Vagina (tissue), 2 donors: ENCODE data around the gene LAG3. TPM values are rescaled to one million over a fixed set of nuclear protein-coding genes. Genes with fewer than 3 reads are reported as not detected.

Experiments
- DNase-seq, 2 donors: peaks; one replicate each; pipeline ENCODE4 v3.0.0-alpha.2; 2017; ENCODE audit errors: extremely low spot score in 2 of 2
- H3K27ac ChIP-seq: fragments of 200-600 bp; sonication (generic); one replicate; pipeline ENCODE4 v1.5.1; 2019
- H3K27me3 ChIP-seq: fragments of 200-600 bp; sonication (generic); one replicate; pipeline ENCODE4 v1.5.1; 2019
- H3K36me3 ChIP-seq, 2 donors: fragments of 200-600 bp; sonication (generic); one replicate each; pipeline ENCODE4 v1.5.1; 2017 to 2019
- H3K4me1 ChIP-seq: fragments of 200-600 bp; sonication (generic); one replicate; pipeline ENCODE4 v1.5.1; 2019
- H3K4me3 ChIP-seq, 2 donors: fragments of 200-600 bp; sonication (generic); 1 replicate in 1 of 2; 2 replicates in 1 of 2; pipeline ENCODE4 v1.5.1; 2016 to 2019
- H3K9me3 ChIP-seq: fragments of 200-600 bp; sonication (generic); one replicate; pipeline ENCODE4 v1.5.1; 2019
- POLR2A ChIP-seq, 2 donors: fragments of 450-650 bp; IDR thresholded peaks; one replicate each; pipeline ENCODE4 v1.6.1; 2017; ENCODE audit warnings: antibody characterized with exemption in 2 of 2, mild to moderate bottlenecking in 2 of 2, moderate library complexity in 2 of 2
- POLR2AphosphoS5 ChIP-seq, 2 donors: sonication (generic); formaldehyde crosslinking; IDR thresholded peaks; one replicate each; pipeline ENCODE4 v1.9.0; 2017; ENCODE audit warnings: antibody characterized with exemption in 2 of 2, mild to moderate bottlenecking in 2 of 2, low read depth in 1 of 2; ENCODE audit not compliant: insufficient read depth in 1 of 2
- intact Hi-C: fragments of 100-400 bp; cut with DNase I; formaldehyde crosslinking; loops from one replicate; pipeline ENCODE4 v1.15.1; 2023
- total RNA-seq: library from RNA; depleted of rRNA; stranded (reverse); fragments of >200 nt; gene quantifications from one replicate; pipeline ENCODE4 v1.2.3, GENCODE V29; 2016
- TF ChIP-seq, protein P1 (sequence below), 3 experiments: fragments of 450-650 bp in 2 of 3; fragments of 200-600 bp in 1 of 3; sonication (generic) in 1 of 3; IDR thresholded peaks; one replicate each; pipeline ENCODE4 v1.5.1; 2017 to 2019; ENCODE audit warnings: antibody characterized with exemption in 3 of 3, mild to moderate bottlenecking in 2 of 3, moderate library complexity in 2 of 3

LAG3 gene
- total RNA-seq, 1 donor from 2014 or later: 10.3 TPM

DNA sequence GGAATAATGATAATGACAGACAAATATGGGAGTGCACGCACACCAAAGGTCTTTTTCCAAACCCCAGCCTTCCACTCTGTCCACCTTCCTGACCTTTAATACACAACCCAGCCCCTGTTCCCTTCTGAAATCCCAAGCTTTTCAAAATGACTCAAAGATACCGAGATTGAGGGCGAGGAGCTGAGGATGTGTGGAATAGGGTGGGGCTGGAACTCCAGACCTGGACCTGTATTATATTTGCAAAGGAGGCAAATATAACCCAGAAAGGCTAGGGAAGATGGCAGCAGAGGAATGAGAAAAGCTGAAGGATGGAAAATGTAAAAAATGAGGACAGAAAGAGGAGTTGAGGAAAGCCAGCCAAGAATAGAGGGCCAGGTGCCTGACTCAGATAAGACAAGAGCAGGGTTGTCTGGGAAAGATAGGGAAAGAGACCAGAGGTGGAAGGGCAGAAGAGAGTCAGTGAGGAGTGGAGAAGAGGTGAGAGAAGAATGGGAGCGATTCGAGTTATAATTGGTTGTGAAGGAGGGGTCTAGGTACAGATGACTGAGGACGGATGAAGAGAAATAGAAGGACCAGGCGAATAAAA, 7.2 kb upstream of the LAG3 start:
- Histone ChIP-seq H3K36me3 (peaks cover 0 to 9% of the 10 kb centered on the region in 2 donors), H3K27ac (peak overlapping the region; percentile 97), H3K4me3 (peak overlapping the region; percentile 75 to 98), H3K4me1 (peaks cover 55% of the 10 kb centered on the region), H3K9me3 (no peaks in the 10 kb centered on the region), H3K27me3 (no peaks in the 10 kb centered on the region)
- TF ChIP-seq POLR2AphosphoS5 (IDR thresholded peaks at IDR 0.05; ENCODE audit: insufficient read depth in 1 of 2, low read depth in 1 of 2) (no peak), POLR2A (IDR thresholded peaks at IDR 0.05) (no peak)
- TF ChIP-seq, protein P1, sequence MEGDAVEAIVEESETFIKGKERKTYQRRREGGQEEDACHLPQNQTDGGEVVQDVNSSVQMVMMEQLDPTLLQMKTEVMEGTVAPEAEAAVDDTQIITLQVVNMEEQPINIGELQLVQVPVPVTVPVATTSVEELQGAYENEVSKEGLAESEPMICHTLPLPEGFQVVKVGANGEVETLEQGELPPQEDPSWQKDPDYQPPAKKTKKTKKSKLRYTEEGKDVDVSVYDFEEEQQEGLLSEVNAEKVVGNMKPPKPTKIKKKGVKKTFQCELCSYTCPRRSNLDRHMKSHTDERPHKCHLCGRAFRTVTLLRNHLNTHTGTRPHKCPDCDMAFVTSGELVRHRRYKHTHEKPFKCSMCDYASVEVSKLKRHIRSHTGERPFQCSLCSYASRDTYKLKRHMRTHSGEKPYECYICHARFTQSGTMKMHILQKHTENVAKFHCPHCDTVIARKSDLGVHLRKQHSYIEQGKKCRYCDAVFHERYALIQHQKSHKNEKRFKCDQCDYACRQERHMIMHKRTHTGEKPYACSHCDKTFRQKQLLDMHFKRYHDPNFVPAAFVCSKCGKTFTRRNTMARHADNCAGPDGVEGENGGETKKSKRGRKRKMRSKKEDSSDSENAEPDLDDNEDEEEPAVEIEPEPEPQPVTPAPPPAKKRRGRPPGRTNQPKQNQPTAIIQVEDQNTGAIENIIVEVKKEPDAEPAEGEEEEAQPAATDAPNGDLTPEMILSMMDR (IDR thresholded peaks at IDR 0.05): no peak
- DNase-seq: no peak
- intact Hi-C loops: loop anchor here (5.0 kb wide), 1 partner anchor 62 kb away; the partner anchor contains the start of gene P3H3

DNA sequence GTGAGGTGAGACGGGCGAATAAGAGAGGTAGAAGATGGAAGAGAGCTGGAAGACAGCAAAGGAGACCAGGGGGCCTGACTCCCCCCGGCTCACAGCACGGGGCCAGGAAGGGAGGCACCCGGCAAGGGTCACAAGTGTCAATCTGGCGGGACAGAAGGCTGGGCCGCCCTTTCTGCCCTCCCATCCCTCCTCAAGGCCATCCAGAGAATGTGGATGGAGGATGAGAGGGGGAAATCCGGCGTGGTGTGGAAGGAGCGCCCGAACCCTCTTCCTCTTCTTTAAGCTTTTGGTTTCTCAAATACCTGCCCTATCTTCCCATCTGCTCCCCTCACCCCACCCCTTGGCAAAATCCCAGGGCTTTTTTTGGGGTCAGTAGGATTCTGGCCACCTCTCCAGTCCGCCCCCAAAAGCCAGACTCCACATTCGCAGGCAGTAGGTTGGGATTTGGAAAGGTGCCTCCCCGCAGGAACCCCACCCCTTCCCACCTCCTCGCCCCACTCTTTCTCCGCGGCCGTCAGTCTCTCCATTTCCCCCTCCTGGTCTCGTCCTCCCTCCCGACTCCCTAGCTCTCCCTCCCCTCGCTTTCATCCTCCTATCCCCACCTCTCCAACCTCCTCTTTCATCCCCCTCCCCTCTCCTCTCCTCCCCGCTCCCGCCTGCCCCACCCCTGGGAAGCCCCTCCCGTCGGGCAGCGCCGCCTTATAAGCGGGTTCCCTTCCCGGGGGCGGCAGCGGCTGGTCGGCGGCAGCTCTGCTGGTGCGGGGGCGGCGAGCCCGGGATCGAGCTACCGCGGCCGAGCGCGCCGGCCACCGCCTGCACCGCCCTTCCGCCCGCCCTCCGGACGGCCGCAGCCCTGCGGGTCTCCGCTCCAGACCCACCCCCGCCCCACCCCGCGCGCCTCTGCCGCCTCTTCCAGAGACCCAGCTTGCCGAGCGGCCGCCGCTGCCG, 6.4 kb upstream of the LAG3 start, which contains the start of gene PTMS:
Gene PTMS, plus strand, starts transcription at position 730 of the 948 bp plus-strand sequence. CDS start 343 bp downstream, outside the sequence.
- no peak for DNase-seq
- Histone ChIP-seq H3K36me3 (peaks cover 0 to 17% of the 10 kb centered on the region in 2 donors), H3K9me3 (no peaks in the 10 kb centered on the region), H3K27ac (peak within 1 kb of the TSS; percentile 97), H3K4me1 (peaks cover 59% of the 10 kb centered on the region), H3K27me3 (no peaks in the 10 kb centered on the region), H3K4me3 (peak within 1 kb of the TSS; percentile 75 to 98)
- TF ChIP-seq POLR2AphosphoS5 (IDR thresholded peaks at IDR 0.05; ENCODE audit: insufficient read depth in 1 of 2, low read depth in 1 of 2) (peak; percentile 25 to 85), POLR2A (IDR thresholded peaks at IDR 0.05) (peak in 1 of 2 donors; percentile 93)
- TF ChIP-seq, protein P1 (IDR thresholded peaks at IDR 0.05): no peak
- intact Hi-C loops: loop anchor here (5.0 kb wide), 1 partner anchor 61 kb away; the partner anchor contains the start of gene P3H3

DNA sequence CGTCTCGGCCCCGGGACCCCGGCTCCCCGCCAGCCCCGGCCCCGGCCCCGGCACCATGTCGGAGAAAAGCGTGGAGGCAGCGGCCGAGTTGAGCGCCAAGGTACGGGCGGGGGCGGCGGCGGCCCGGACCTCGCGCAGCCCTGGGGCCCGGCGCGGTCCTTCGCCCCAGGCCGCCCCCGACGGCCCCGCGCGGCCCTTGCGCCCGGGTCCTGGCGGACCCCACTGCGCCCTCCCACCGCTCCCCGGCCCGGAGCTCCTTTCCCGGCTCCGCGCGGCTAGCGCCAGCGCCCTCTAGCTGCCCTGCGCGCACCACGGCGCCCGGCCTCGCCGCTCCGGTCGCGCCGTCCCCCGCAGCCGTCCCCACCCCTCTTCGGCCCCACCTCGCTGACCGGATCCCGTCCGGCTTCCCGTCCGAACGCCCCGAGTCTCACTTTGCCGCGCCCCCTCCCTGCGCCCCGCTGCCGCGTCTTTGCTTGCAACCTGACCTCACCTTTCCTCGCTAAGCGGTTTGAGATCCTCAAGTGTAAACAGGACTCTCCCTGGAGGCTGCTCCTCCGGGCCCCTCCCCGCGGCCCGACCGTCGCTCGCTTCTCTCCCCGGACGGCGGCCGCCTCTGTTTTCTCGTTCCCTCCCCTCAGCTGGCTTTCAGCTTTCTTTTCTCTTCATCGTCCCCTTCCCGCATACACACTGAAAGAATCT, 5.5 kb upstream of the LAG3 start:
- intact Hi-C loops: loop anchor here (5.0 kb wide), 1 partner anchor 61 kb away; the partner anchor contains the start of gene P3H3
- no peaks in the 10 kb centered on the region for H3K9me3 ChIP-seq
- peaks cover 0 to 20% of the 10 kb centered on the region in 2 donors for H3K36me3 ChIP-seq
- H3K4me3 ChIP-seq: peak overlapping the region; percentile 75 to 98
- DNase-seq: no peak
- H3K4me1 ChIP-seq: peaks cover 68% of the 10 kb centered on the region
- no peaks in the 10 kb centered on the region for H3K27me3 ChIP-seq
- H3K27ac ChIP-seq: peak overlapping the region; percentile 97
- TF ChIP-seq POLR2AphosphoS5 (IDR thresholded peaks at IDR 0.05; ENCODE audit: insufficient read depth in 1 of 2, low read depth in 1 of 2) (peak in 1 of 2 donors; percentile 68), POLR2A (IDR thresholded peaks at IDR 0.05) (peak in 1 of 2 donors; percentile 35)
- TF ChIP-seq, protein P1 (IDR thresholded peaks at IDR 0.05): peak in 2 of 3 experiments; percentile 27 to 42

DNA sequence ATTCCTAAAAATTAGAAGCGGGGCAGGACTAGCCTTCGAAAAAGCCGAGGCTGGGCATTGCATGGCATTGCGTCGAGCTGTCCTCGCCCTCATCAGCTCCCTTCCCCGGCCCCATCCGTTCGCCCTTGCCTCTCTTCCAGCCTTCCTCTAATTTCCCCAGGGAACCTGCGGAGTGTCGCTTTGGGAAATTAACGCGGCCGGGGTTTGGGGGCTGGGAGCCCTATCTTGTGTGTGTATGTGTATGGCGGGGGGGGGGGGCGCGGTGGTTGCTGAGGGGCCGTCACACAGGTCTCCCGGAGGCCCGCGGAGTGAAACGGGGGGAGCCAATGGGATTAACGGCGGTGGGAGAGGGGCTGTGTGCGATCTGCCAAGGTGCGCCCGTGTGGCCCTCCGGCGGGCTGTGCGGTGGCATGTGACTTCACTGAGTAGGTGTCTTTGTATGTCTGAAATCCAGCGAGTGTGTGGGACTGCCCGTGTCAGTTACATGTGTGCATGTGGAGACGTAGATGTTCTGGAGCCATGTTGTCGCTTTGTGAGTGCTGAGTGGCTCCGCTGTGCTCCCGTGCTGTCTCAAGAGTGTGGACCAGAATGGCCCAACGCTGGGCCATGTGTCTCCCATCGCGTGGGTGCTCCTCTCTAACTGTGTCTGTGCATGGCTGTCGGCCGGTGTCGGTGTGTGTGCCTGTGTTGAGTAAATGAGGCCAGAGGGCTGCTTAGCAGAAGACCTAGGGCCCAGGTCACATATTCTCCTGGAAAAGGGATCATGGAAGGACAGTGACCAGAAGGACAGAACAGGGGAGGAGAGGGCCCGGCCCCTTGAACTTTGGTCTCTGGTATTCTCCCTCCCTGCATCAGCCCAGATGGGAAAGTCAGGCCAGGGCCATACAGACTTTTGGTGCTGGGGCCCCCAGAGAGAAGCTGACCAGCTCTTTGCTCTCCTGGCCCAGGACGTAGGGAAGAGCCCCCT, 4.7 kb upstream of the LAG3 start:
- peak overlapping the region; percentile 75 to 98 for H3K4me3 ChIP-seq
- intact Hi-C loops: loop anchor here (5.0 kb wide), 1 partner anchor 60 kb away; the partner anchor contains the start of gene P3H3
- H3K27ac ChIP-seq: peak overlapping the region; percentile 97
- peaks cover 0 to 20% of the 10 kb centered on the region in 2 donors for H3K36me3 ChIP-seq
- no peaks in the 10 kb centered on the region for H3K27me3 ChIP-seq
- peaks cover 74% of the 10 kb centered on the region for H3K4me1 ChIP-seq
- DNase-seq: no peak
- H3K9me3 ChIP-seq: no peaks in the 10 kb centered on the region
- no peak for TF ChIP-seq POLR2A (IDR thresholded peaks at IDR 0.05)
- no peak for TF ChIP-seq POLR2AphosphoS5 (IDR thresholded peaks at IDR 0.05; ENCODE audit: insufficient read depth in 1 of 2, low read depth in 1 of 2)
- TF ChIP-seq, protein P1 (IDR thresholded peaks at IDR 0.05): no peak
